ENCODE results near the gene NPC1.
"Not testable (repeated sequence)": the region's sequence is repeated elsewhere in the genome, so short reads cannot be mapped to it uniquely, and the experiment has no call there.

The NPC1 gene

DNA sequence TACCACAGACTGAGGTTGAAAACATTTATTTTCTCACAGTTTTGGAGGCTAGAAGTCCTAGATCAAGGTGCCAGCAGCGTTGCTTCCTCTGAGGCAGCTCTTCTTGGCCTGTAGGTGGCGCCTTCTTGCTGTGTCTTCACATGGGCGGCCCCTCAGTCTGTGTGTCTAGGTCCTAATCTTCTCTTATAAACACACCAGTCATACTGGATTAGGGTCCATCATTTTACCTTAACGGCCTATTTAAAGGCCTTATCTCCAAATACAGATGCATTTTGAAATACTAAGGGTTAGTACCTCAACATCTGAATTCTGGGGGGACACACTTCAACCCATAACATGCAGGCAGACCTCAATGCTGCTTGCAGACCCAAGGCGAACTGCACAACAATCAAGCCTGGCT is 87.4 kb downstream of the NPC1 start:
- peak; percentile 38 to 56 (median 43) for DNase-seq
- no peaks in the 10 kb centered on the region for H3K9me3 ChIP-seq (ENCODE audit: control insufficient read depth, low read length)
- no peak overlapping the region for H3K27ac ChIP-seq (ENCODE audit: insufficient read depth, low read length, poor library complexity, severe bottlenecking)
- no peaks in the 10 kb centered on the region for H3K27me3 ChIP-seq (replicated peaks; ENCODE audit: control insufficient read depth, insufficient read depth, low read length, poor library complexity, severe bottlenecking)
- H3K36me3 ChIP-seq (ENCODE audit: control insufficient read depth, insufficient read depth, low read length) = no peaks in the 10 kb centered on the region
- H3K4me3 ChIP-seq (ENCODE audit: insufficient read depth, low read depth, low read length, poor library complexity, severe bottlenecking) = no peak overlapping the region
- peaks cover 11% of the 10 kb centered on the region for H3K4me1 ChIP-seq (ENCODE audit: control insufficient read depth, insufficient read depth, low read length, poor library complexity, severe bottlenecking)

- Histone ChIP-seq H3K27ac (ENCODE audit: insufficient read depth, low read length, poor library complexity, severe bottlenecking) (no peak overlapping the region), H3K27me3 (replicated peaks; ENCODE audit: control insufficient read depth, insufficient read depth, low read length, poor library complexity, severe bottlenecking) (no peaks in the 10 kb centered on the region), H3K4me1 (ENCODE audit: control insufficient read depth, insufficient read depth, low read length, poor library complexity, severe bottlenecking) (peaks cover 11% of the 10 kb centered on the region), H3K4me3 (ENCODE audit: insufficient read depth, low read depth, low read length, poor library complexity, severe bottlenecking) (no peak overlapping the region), H3K9me3 (ENCODE audit: control insufficient read depth, low read length) (no peaks in the 10 kb centered on the region), H3K36me3 (ENCODE audit: control insufficient read depth, insufficient read depth, low read length) (no peaks in the 10 kb centered on the region)
- no peak for DNase-seq
Measured at GRCh38 chr18:23498117-23498516, 88.2 kb downstream of the NPC1 start.

- H3K4me3 ChIP-seq (ENCODE audit: insufficient read depth, low read depth, low read length, poor library complexity, severe bottlenecking) = no peak overlapping the region
- no peaks in the 10 kb centered on the region for H3K27me3 ChIP-seq (replicated peaks; ENCODE audit: control insufficient read depth, insufficient read depth, low read length, poor library complexity, severe bottlenecking)
- peaks cover 5% of the 10 kb centered on the region for H3K4me1 ChIP-seq (ENCODE audit: control insufficient read depth, insufficient read depth, low read length, poor library complexity, severe bottlenecking)
- H3K36me3 ChIP-seq (ENCODE audit: control insufficient read depth, insufficient read depth, low read length) = no peaks in the 10 kb centered on the region
- no peaks in the 10 kb centered on the region for H3K9me3 ChIP-seq (ENCODE audit: control insufficient read depth, low read length)
- no peak for DNase-seq
- H3K27ac ChIP-seq (ENCODE audit: insufficient read depth, low read length, poor library complexity, severe bottlenecking) = no peak overlapping the region
Measured at GRCh38 chr18:23495723-23496440, 90.4 kb downstream of the NPC1 start.

GRCh38 chr18:23494992-23495391 is 91.3 kb downstream of the NPC1 start:
- H3K36me3 ChIP-seq (ENCODE audit: control insufficient read depth, insufficient read depth, low read length) = no peaks in the 10 kb centered on the region
- H3K4me3 ChIP-seq (ENCODE audit: insufficient read depth, low read depth, low read length, poor library complexity, severe bottlenecking) = no peak overlapping the region
- no peaks in the 10 kb centered on the region for H3K9me3 ChIP-seq (ENCODE audit: control insufficient read depth, low read length)
- H3K27ac ChIP-seq (ENCODE audit: insufficient read depth, low read length, poor library complexity, severe bottlenecking) = no peak overlapping the region
- DNase-seq = no peak
- no peaks in the 10 kb centered on the region for H3K27me3 ChIP-seq (replicated peaks; ENCODE audit: control insufficient read depth, insufficient read depth, low read length, poor library complexity, severe bottlenecking)
- H3K4me1 ChIP-seq (ENCODE audit: control insufficient read depth, insufficient read depth, low read length, poor library complexity, severe bottlenecking) = peaks cover 5% of the 10 kb centered on the region

- H3K27me3 ChIP-seq (replicated peaks; ENCODE audit: control insufficient read depth, insufficient read depth, low read length, poor library complexity, severe bottlenecking) = no peaks in the 10 kb centered on the region
- DNase-seq = no peak
- no peaks in the 10 kb centered on the region for H3K9me3 ChIP-seq (ENCODE audit: control insufficient read depth, low read length)
- no peaks in the 10 kb centered on the region for H3K36me3 ChIP-seq (ENCODE audit: control insufficient read depth, insufficient read depth, low read length)
- no peak overlapping the region for H3K4me3 ChIP-seq (ENCODE audit: insufficient read depth, low read depth, low read length, poor library complexity, severe bottlenecking)
- peaks cover under 1% of the 10 kb centered on the region for H3K4me1 ChIP-seq (ENCODE audit: control insufficient read depth, insufficient read depth, low read length, poor library complexity, severe bottlenecking)
- H3K27ac ChIP-seq (ENCODE audit: insufficient read depth, low read length, poor library complexity, severe bottlenecking) = no peak overlapping the region
Measured at GRCh38 chr18:23493654-23494053, 92.7 kb downstream of the NPC1 start.

- not testable (repeated sequence) for H3K9me3 ChIP-seq (ENCODE audit: control insufficient read depth, low read length); DNase-seq; H3K27ac ChIP-seq (ENCODE audit: insufficient read depth, low read length, poor library complexity, severe bottlenecking); H3K36me3 ChIP-seq (ENCODE audit: control insufficient read depth, insufficient read depth, low read length); H3K4me1 ChIP-seq (ENCODE audit: control insufficient read depth, insufficient read depth, low read length, poor library complexity, severe bottlenecking); H3K27me3 ChIP-seq (replicated peaks; ENCODE audit: control insufficient read depth, insufficient read depth, low read length, poor library complexity, severe bottlenecking); H3K4me3 ChIP-seq (ENCODE audit: insufficient read depth, low read depth, low read length, poor library complexity, severe bottlenecking)
Measured at GRCh38 chr18:23489586-23489985, 96.7 kb downstream of the NPC1 start.

GRCh38 chr18:23487738-23488570 is 98.4 kb downstream of the NPC1 start:
- Histone ChIP-seq H3K36me3 (ENCODE audit: control insufficient read depth, insufficient read depth, low read length) (no peaks in the 10 kb centered on the region), H3K27ac (ENCODE audit: insufficient read depth, low read length, poor library complexity, severe bottlenecking) (peak overlapping the region; percentile 45), H3K4me3 (ENCODE audit: insufficient read depth, low read depth, low read length, poor library complexity, severe bottlenecking) (peak overlapping the region; percentile 35)

GRCh38 chr18:23485386-23485785 is 100.9 kb downstream of the NPC1 start:
- Histone ChIP-seq H3K4me1 (ENCODE audit: control insufficient read depth, insufficient read depth, low read length, poor library complexity, severe bottlenecking) (no peaks in the 10 kb centered on the region), H3K27me3 (replicated peaks; ENCODE audit: control insufficient read depth, insufficient read depth, low read length, poor library complexity, severe bottlenecking) (no peaks in the 10 kb centered on the region), H3K36me3 (ENCODE audit: control insufficient read depth, insufficient read depth, low read length) (peaks cover 12% of the 10 kb centered on the region), H3K4me3 (ENCODE audit: insufficient read depth, low read depth, low read length, poor library complexity, severe bottlenecking) (no peak overlapping the region), H3K9me3 (ENCODE audit: control insufficient read depth, low read length) (no peaks in the 10 kb centered on the region), H3K27ac (ENCODE audit: insufficient read depth, low read length, poor library complexity, severe bottlenecking) (no peak overlapping the region)
- DNase-seq = no peak

More at GRCh38 chr18:23487738-23488570, 98.4 kb downstream of the NPC1 start:
- Histone ChIP-seq H3K27me3 (replicated peaks; ENCODE audit: control insufficient read depth, insufficient read depth, low read length, poor library complexity, severe bottlenecking) (no peaks in the 10 kb centered on the region), H3K4me1 (ENCODE audit: control insufficient read depth, insufficient read depth, low read length, poor library complexity, severe bottlenecking) (no peaks in the 10 kb centered on the region), H3K9me3 (ENCODE audit: control insufficient read depth, low read length) (no peaks in the 10 kb centered on the region)
- DNase-seq = no peak

DNA sequence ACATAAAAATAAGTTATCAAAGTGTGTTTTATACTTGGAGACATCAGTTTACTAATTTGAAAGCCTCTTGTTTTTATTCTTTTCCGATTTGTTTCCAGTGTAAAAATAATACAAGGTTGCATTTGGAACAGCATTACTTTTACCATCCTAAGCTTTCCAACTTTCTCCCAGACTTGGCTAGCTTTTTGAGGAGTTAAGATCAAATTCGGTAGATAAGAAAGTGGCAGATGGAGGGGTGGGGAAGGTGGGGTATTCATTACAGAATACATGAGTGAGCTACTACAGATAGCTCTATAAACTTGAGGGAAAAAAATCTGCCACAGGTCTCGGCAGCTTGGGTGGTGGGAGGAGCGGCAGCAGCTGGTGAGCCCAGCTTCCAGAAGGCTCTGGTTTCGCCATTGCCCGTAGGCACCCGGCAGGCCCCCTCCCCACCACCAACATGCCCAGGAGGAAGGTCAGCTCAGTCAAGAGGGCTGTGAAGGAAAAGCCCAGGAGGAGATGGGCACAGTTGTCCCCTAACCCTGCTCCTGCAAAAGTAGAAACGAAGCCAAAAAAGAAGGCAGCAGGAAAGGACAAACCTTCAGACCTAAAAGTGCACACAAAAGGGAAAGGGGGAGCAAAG is 101.6 kb downstream of the NPC1 start:
- Histone ChIP-seq H3K4me1 (ENCODE audit: control insufficient read depth, insufficient read depth, low read length, poor library complexity, severe bottlenecking) (no peaks in the 10 kb centered on the region), H3K27me3 (replicated peaks; ENCODE audit: control insufficient read depth, insufficient read depth, low read length, poor library complexity, severe bottlenecking) (no peaks in the 10 kb centered on the region), H3K9me3 (ENCODE audit: control insufficient read depth, low read length) (no peaks in the 10 kb centered on the region), H3K36me3 (ENCODE audit: control insufficient read depth, insufficient read depth, low read length) (peaks cover 19% of the 10 kb centered on the region), H3K27ac (ENCODE audit: insufficient read depth, low read length, poor library complexity, severe bottlenecking) (no peak overlapping the region), H3K4me3 (ENCODE audit: insufficient read depth, low read depth, low read length, poor library complexity, severe bottlenecking) (no peak overlapping the region)
- DNase-seq = no peak
